Duodenal mucosa (tissue), 2 donors: ENCODE data around the gene RPRD1A.
"Not testable (repeated sequence)": the region's sequence is repeated elsewhere in the genome, so short reads cannot be mapped to it uniquely, and the experiment has no call there.

Experiments used
- H3K27ac ChIP-seq: one replicate; pipeline ENCODE4 v1.7.0; 2013; ENCODE audit warnings: low read depth, low read length
- H3K27me3 ChIP-seq, 2 donors: one replicate each; pipeline ENCODE4 v1.7.0; 2013; ENCODE audit warnings: low read length in 2 of 2, control low read depth in 1 of 2; ENCODE audit not compliant: insufficient read depth in 2 of 2, control insufficient read depth in 1 of 2
- H3K36me3 ChIP-seq, 2 donors: one replicate each; pipeline ENCODE4 v1.7.0; 2013; ENCODE audit warnings: low read length in 2 of 2, control low read depth in 1 of 2; ENCODE audit not compliant: insufficient read depth in 2 of 2, control insufficient read depth in 1 of 2
- H3K4me1 ChIP-seq, 2 donors: one replicate each; pipeline ENCODE4 v1.7.0; 2013; ENCODE audit warnings: low read length in 2 of 2, control low read depth in 1 of 2; ENCODE audit not compliant: insufficient read depth in 2 of 2, control insufficient read depth in 1 of 2
- H3K4me3 ChIP-seq, 2 donors: one replicate each; pipeline ENCODE4 v1.7.0; 2013; ENCODE audit warnings: low read length in 2 of 2, low read depth in 1 of 2
- H3K9ac ChIP-seq, 2 donors: one replicate each; pipeline ENCODE4 v1.7.0; 2013; ENCODE audit warnings: low read length in 2 of 2, low read depth in 1 of 2
- H3K9me3 ChIP-seq, 2 donors: one replicate each; pipeline ENCODE4 v1.7.0; 2013; ENCODE audit warnings: low read length in 2 of 2, control low read depth in 1 of 2; ENCODE audit not compliant: control insufficient read depth in 1 of 2

RPRD1A gene

GRCh38 chr18:36101943-36102342 is 34.6 kb upstream of the RPRD1A start:
- no peaks in the 10 kb centered on the region for H3K4me1 ChIP-seq

GRCh38 chr18:36099311-36099710 is 32.0 kb upstream of the RPRD1A start:
- Histone ChIP-seq H3K27ac (no peak overlapping the region), H3K36me3 (no peaks in the 10 kb centered on the region), H3K27me3 (no peaks in the 10 kb centered on the region), H3K9me3 (peaks cover 0 to 3% of the 10 kb centered on the region in 2 donors), H3K4me3 (no peak overlapping the region), H3K4me1 (no peaks in the 10 kb centered on the region), H3K9ac (no peak overlapping the region)

More at GRCh38 chr18:36101943-36102342, 34.6 kb upstream of the RPRD1A start:
- Histone ChIP-seq H3K4me3 (no peak overlapping the region), H3K9me3 (peaks cover 0 to 3% of the 10 kb centered on the region in 2 donors), H3K9ac (no peak overlapping the region), H3K27ac (no peak overlapping the region), H3K27me3 (no peaks in the 10 kb centered on the region), H3K36me3 (no peaks in the 10 kb centered on the region)

- no peak overlapping the region for H3K27ac ChIP-seq
- no peak overlapping the region for H3K4me3 ChIP-seq
- no peaks in the 10 kb centered on the region for H3K36me3 ChIP-seq
- H3K4me1 ChIP-seq: no peaks in the 10 kb centered on the region
- H3K27me3 ChIP-seq: no peaks in the 10 kb centered on the region
- H3K9me3 ChIP-seq: peaks cover 0 to 3% of the 10 kb centered on the region in 2 donors
- H3K9ac ChIP-seq: no peak overlapping the region
Observed at GRCh38 chr18:36096955-36097354, 29.6 kb upstream of the RPRD1A start.

- Histone ChIP-seq H3K4me1 (no peaks in the 10 kb centered on the region), H3K9ac (no peak overlapping the region), H3K27me3 (no peaks in the 10 kb centered on the region), H3K36me3 (no peaks in the 10 kb centered on the region), H3K9me3 (no peaks in the 10 kb centered on the region), H3K27ac (no peak overlapping the region), H3K4me3 (no peak overlapping the region)
Observed at GRCh38 chr18:36095936-36096519, 28.7 kb upstream of the RPRD1A start.

- no peaks in the 10 kb centered on the region for H3K9me3 ChIP-seq
- no peaks in the 10 kb centered on the region for H3K27me3 ChIP-seq
- no peak overlapping the region for H3K9ac ChIP-seq
- no peaks in the 10 kb centered on the region for H3K4me1 ChIP-seq
- H3K27ac ChIP-seq: no peak overlapping the region
- no peak overlapping the region for H3K4me3 ChIP-seq
- no peaks in the 10 kb centered on the region for H3K36me3 ChIP-seq
Observed at GRCh38 chr18:36094431-36094830, 27.1 kb upstream of the RPRD1A start.

GRCh38 chr18:36092116-36092515 is 24.8 kb upstream of the RPRD1A start:
- not testable (repeated sequence) for H3K9ac ChIP-seq, H3K4me3 ChIP-seq, H3K27ac ChIP-seq, H3K9me3 ChIP-seq, H3K4me1 ChIP-seq, H3K36me3 ChIP-seq, H3K27me3 ChIP-seq

GRCh38 chr18:36089001-36089400 is 21.6 kb upstream of the RPRD1A start:
- no peak overlapping the region for H3K4me3 ChIP-seq
- no peaks in the 10 kb centered on the region for H3K27me3 ChIP-seq
- H3K36me3 ChIP-seq: no peaks in the 10 kb centered on the region
- H3K4me1 ChIP-seq: no peaks in the 10 kb centered on the region
- no peak overlapping the region for H3K9ac ChIP-seq
- H3K27ac ChIP-seq: no peak overlapping the region
- H3K9me3 ChIP-seq: no peaks in the 10 kb centered on the region

- H3K4me3 ChIP-seq: no peak overlapping the region
- H3K4me1 ChIP-seq: no peaks in the 10 kb centered on the region
- H3K9me3 ChIP-seq: no peaks in the 10 kb centered on the region
- H3K36me3 ChIP-seq: no peaks in the 10 kb centered on the region
- H3K9ac ChIP-seq: no peak overlapping the region
- no peak overlapping the region for H3K27ac ChIP-seq
- no peaks in the 10 kb centered on the region for H3K27me3 ChIP-seq
Observed at GRCh38 chr18:36088256-36088655, 20.9 kb upstream of the RPRD1A start.

- Histone ChIP-seq H3K4me3 (no peak overlapping the region), H3K9me3 (no peaks in the 10 kb centered on the region), H3K27me3 (no peaks in the 10 kb centered on the region), H3K36me3 (no peaks in the 10 kb centered on the region), H3K27ac (no peak overlapping the region), H3K9ac (no peak overlapping the region), H3K4me1 (no peaks in the 10 kb centered on the region)
Observed at GRCh38 chr18:36086186-36086585, 18.8 kb upstream of the RPRD1A start.

GRCh38 chr18:36085195-36085594 is 17.8 kb upstream of the RPRD1A start:
- H3K4me1 ChIP-seq: no peaks in the 10 kb centered on the region
- H3K27me3 ChIP-seq: no peaks in the 10 kb centered on the region
- H3K4me3 ChIP-seq: no peak overlapping the region
- H3K36me3 ChIP-seq: no peaks in the 10 kb centered on the region
- no peaks in the 10 kb centered on the region for H3K9me3 ChIP-seq
- H3K27ac ChIP-seq: no peak overlapping the region
- H3K9ac ChIP-seq: no peak overlapping the region

- no peaks in the 10 kb centered on the region for H3K36me3 ChIP-seq
- H3K4me3 ChIP-seq: no peak overlapping the region
- no peaks in the 10 kb centered on the region for H3K27me3 ChIP-seq
- no peaks in the 10 kb centered on the region for H3K4me1 ChIP-seq
- no peak overlapping the region for H3K27ac ChIP-seq
- no peak overlapping the region for H3K9ac ChIP-seq
- H3K9me3 ChIP-seq: no peaks in the 10 kb centered on the region
Observed at GRCh38 chr18:36083729-36084128, 16.4 kb upstream of the RPRD1A start.
